Measurements from ENCODE around the gene ACTG1.

- TF ChIP-seq, protein P1, sequence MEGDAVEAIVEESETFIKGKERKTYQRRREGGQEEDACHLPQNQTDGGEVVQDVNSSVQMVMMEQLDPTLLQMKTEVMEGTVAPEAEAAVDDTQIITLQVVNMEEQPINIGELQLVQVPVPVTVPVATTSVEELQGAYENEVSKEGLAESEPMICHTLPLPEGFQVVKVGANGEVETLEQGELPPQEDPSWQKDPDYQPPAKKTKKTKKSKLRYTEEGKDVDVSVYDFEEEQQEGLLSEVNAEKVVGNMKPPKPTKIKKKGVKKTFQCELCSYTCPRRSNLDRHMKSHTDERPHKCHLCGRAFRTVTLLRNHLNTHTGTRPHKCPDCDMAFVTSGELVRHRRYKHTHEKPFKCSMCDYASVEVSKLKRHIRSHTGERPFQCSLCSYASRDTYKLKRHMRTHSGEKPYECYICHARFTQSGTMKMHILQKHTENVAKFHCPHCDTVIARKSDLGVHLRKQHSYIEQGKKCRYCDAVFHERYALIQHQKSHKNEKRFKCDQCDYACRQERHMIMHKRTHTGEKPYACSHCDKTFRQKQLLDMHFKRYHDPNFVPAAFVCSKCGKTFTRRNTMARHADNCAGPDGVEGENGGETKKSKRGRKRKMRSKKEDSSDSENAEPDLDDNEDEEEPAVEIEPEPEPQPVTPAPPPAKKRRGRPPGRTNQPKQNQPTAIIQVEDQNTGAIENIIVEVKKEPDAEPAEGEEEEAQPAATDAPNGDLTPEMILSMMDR (IDR thresholded peaks at IDR 0.05), result no peak
- TF ChIP-seq POLR2A (IDR thresholded peaks at IDR 0.05) (no peak), POLR2AphosphoS5 (IDR thresholded peaks at IDR 0.05) (no peak)
These were observed 15.7 kb upstream of the ACTG1 start for GRCh38 chr17:81528384-81528650.
